Measurements from ENCODE around the gene TDRD10. TPM values are rescaled to one million over a fixed set of nuclear protein-coding genes. Genes with fewer than 3 reads are reported as not detected.
A peak's percentile ranks its signal among the peaks of the same experiment; 100 is the strongest.

TDRD10 gene
- total RNA-seq, 1 experiment from 2014 or later, result 0.31 TPM

GRCh38 chr1:154468535-154469250 is 33.3 kb upstream of the TDRD10 start:
- H4K91ac ChIP-seq (ENCODE audit: insufficient read length, low read depth, low read length), result no peak overlapping the region
- no peak overlapping the region for H2AFZ ChIP-seq (ENCODE audit: low read length)
- no peak overlapping the region for H2BK20ac ChIP-seq (ENCODE audit: low read depth, low read length, poor library complexity, severe bottlenecking)
- Mint-ChIP-seq H3K27ac (peak overlapping the region in 2 of 3 experiments; percentile 16 to 91; a peak in 3 of 7 replicates), H3K9me3 (no peaks in the 10 kb centered on the region), H3K4me3 (no peak overlapping the region; a peak in 1 of 5 replicates), H3K27me3 (ENCODE audit: low read depth) (no peaks in the 10 kb centered on the region), H3K36me3 (ENCODE audit: insufficient read depth in 1 of 3, low read depth in 3 of 3) (no peaks in the 10 kb centered on the region; a peak in 1 of 7 replicates), H3K4me1 (peaks cover 7 to 21% of the 10 kb centered on the region in 2 experiments)
- H3T11ph ChIP-seq (ENCODE audit: low read length), result no peak overlapping the region
- H3K23me2 ChIP-seq (ENCODE audit: insufficient read length, low read depth, low read length, poor library complexity, severe bottlenecking), result no peaks in the 10 kb centered on the region
- H3K4ac ChIP-seq (ENCODE audit: low read depth, low read length), result no peak overlapping the region
- no peak overlapping the region for H3K14ac ChIP-seq (ENCODE audit: insufficient read depth, low read length)
- H3K27me3 ChIP-seq (ENCODE audit: insufficient read depth, low read length), result no peaks in the 10 kb centered on the region
- no peak overlapping the region for H3K18ac ChIP-seq (ENCODE audit: insufficient read length, low read depth, low read length)
- no peak overlapping the region for H2BK5ac ChIP-seq (ENCODE audit: insufficient read length, low read length)
- H3K79me2 ChIP-seq (ENCODE audit: insufficient read depth, low read length), result no peaks in the 10 kb centered on the region
- WGBS (ENCODE audit: extremely low coverage, insufficient read length, low lambda C conversion rate), result no CpG with 5 or more reads among the region's 12 CpGs
- H4K5ac ChIP-seq (ENCODE audit: insufficient read length, low read depth, low read length), result no peak overlapping the region
- H2BK15ac ChIP-seq (ENCODE audit: low read depth, low read length), result no peak overlapping the region
- no peak overlapping the region for H4K8ac ChIP-seq (replicated peaks; ENCODE audit: insufficient read length, low read depth, low read length)
- H3K4me2 ChIP-seq (ENCODE audit: insufficient read depth, insufficient read length, low read length), result no peak overlapping the region
- TF ChIP-seq CTCF (conservative IDR thresholded peaks at IDR 0.05), result no peak
- no peak for DNase-seq
- peaks cover 2% of the 10 kb centered on the region; the same call in 1 of the 2 replicates for H3K4me1 ChIP-seq (ENCODE audit: insufficient read depth, low read length)
- H3K23ac ChIP-seq (ENCODE audit: insufficient read length, low read depth, low read length), result no peak overlapping the region
- no peak overlapping the region for H2BK120ac ChIP-seq (ENCODE audit: low read depth, low read length, poor library complexity, severe bottlenecking)
- no peak overlapping the region for H2AK5ac ChIP-seq (ENCODE audit: insufficient read length, low read length)
- H3K27ac ChIP-seq (ENCODE audit: insufficient read length, low read depth, low read length), result no peak overlapping the region
- no peak overlapping the region for H3K56ac ChIP-seq (ENCODE audit: insufficient read length, low read depth, low read length)
- no peak overlapping the region for H2BK12ac ChIP-seq (ENCODE audit: insufficient read length, low read depth, low read length)
- H3K79me1 ChIP-seq (ENCODE audit: insufficient read depth, low read depth, low read length, poor library complexity, severe bottlenecking), result no peaks in the 10 kb centered on the region
- H3K9ac ChIP-seq (ENCODE audit: extremely low read depth, insufficient read length, low read length), result no peak overlapping the region
- no peaks in the 10 kb centered on the region for H4K20me1 ChIP-seq (ENCODE audit: control insufficient read depth, insufficient read depth, insufficient read length)
- no peaks in the 10 kb centered on the region for H3K9me3 ChIP-seq (ENCODE audit: control insufficient read depth, low read depth, low read length)
